ENCODE results near the gene TBC1D5. TPM values are rescaled to one million over a fixed set of nuclear protein-coding genes. Genes with fewer than 3 reads are reported as not detected.

TBC1D5 gene
- total RNA-seq, 1 experiment from 2014 or later = 30.4 TPM

- ATAC-seq = no peak
Measured at GRCh38 chr3:17753632-17753992, 11.2 kb upstream of the TBC1D5 start.

GRCh38 chr3:17752876-17753631, 10.6 kb upstream of the TBC1D5 start:
- TF ChIP-seq CTCF (IDR thresholded peaks at IDR 0.05) = no peak
- no peak for TF ChIP-seq REST (IDR thresholded peaks at IDR 0.05; ENCODE audit: insufficient read depth in 1 of 2, low read depth in 2 of 2, low read length in 1 of 2)
- TF ChIP-seq POLR2AphosphoS5 (IDR thresholded peaks at IDR 0.05; ENCODE audit: low read depth, low read length) = no peak
- TF ChIP-seq TCF7L2 (IDR thresholded peaks at IDR 0.05; ENCODE audit: low read depth, low read length) = no peak
- TF ChIP-seq SIN3A (IDR thresholded peaks at IDR 0.05; ENCODE audit: borderline replicate concordance, insufficient read depth, low read depth, low read length) = no peak
- intact Hi-C loops (cut with micrococcal nuclease; ENCODE audit: unreplicated experiment) (no loop called here), in situ Hi-C loops (cut with HindIII; ENCODE audit: low pct_unique_long_range_greater_than_20kb, low sequenced_read_pairs) (no loop called here)
- CTCF ChIA-PET = no interaction called here
- no TSS peak for BruUV-seq (replicated peaks)
- DNase-seq (ENCODE audit: low read depth, low spot score) (no peak), ATAC-seq (no peak)
- Histone ChIP-seq H3K27ac (ENCODE audit: low read length) (no peak overlapping the region), H3K36me3 (ENCODE audit: control insufficient read depth, insufficient read depth, low read length) (no peaks in the 10 kb centered on the region), H3K4me1 (ENCODE audit: control insufficient read depth, insufficient read depth, low read length) (no peaks in the 10 kb centered on the region), H3K27me3 (ENCODE audit: control insufficient read depth, insufficient read depth, low read length) (no peaks in the 10 kb centered on the region), H3K4me3 (ENCODE audit: low read depth in 2 of 2, low read length in 2 of 2) (no peak overlapping the region), H3K9me3 (ENCODE audit: control insufficient read depth, insufficient read depth, low read depth, low read length) (no peaks in the 10 kb centered on the region)
- POLR2A ChIA-PET = no interaction called here

More at GRCh38 chr3:17753632-17753992, 11.2 kb upstream of the TBC1D5 start:
- POLR2A ChIA-PET = no interaction called here
- no peak for DNase-seq (ENCODE audit: low read depth, low spot score)
- Histone ChIP-seq H3K27me3 (ENCODE audit: control insufficient read depth, insufficient read depth, low read length) (no peaks in the 10 kb centered on the region), H3K4me1 (ENCODE audit: control insufficient read depth, insufficient read depth, low read length) (no peaks in the 10 kb centered on the region), H3K27ac (ENCODE audit: low read length) (no peak overlapping the region), H3K4me3 (ENCODE audit: low read depth in 2 of 2, low read length in 2 of 2) (no peak overlapping the region), H3K9me3 (ENCODE audit: control insufficient read depth, insufficient read depth, low read depth, low read length) (no peaks in the 10 kb centered on the region), H3K36me3 (ENCODE audit: control insufficient read depth, insufficient read depth, low read length) (no peaks in the 10 kb centered on the region)
- CTCF ChIA-PET = no interaction called here
- no TSS peak for BruUV-seq (replicated peaks)
- in situ Hi-C loops (cut with HindIII; ENCODE audit: low pct_unique_long_range_greater_than_20kb, low sequenced_read_pairs) (no loop called here), intact Hi-C loops (cut with micrococcal nuclease; ENCODE audit: unreplicated experiment) (no loop called here)
- TF ChIP-seq TCF7L2 (IDR thresholded peaks at IDR 0.05; ENCODE audit: low read depth, low read length) = no peak
- no peak for TF ChIP-seq REST (IDR thresholded peaks at IDR 0.05; ENCODE audit: insufficient read depth in 1 of 2, low read depth in 2 of 2, low read length in 1 of 2)
- no peak for TF ChIP-seq SIN3A (IDR thresholded peaks at IDR 0.05; ENCODE audit: borderline replicate concordance, insufficient read depth, low read depth, low read length)
- no peak for TF ChIP-seq POLR2AphosphoS5 (IDR thresholded peaks at IDR 0.05; ENCODE audit: low read depth, low read length)
- TF ChIP-seq CTCF (IDR thresholded peaks at IDR 0.05) = no peak

Data from Panc1 (cell line).